Pancreas (tissue), 10 donors: Measurements from ENCODE around the gene KREMEN1. TPM values are rescaled to one million over a fixed set of nuclear protein-coding genes. Genes with fewer than 3 reads are reported as not detected.
A peak's percentile ranks its signal among the peaks of the same experiment; 100 is the strongest.

Source experiments
- ATAC-seq, 4 donors: fragments of 200-7000 bp; cut with Tn5 transposase; one replicate each; pipeline versions ENCODE4 v1.8.0 to v1.9.1; 2020; ENCODE audit warnings: mild to moderate bottlenecking in 4 of 4, moderate library complexity in 4 of 4
- DNase-seq, 6 donors: peaks; one replicate each; pipeline ENCODE4 v3.0.0-alpha.2; 2020
- FAIRE-seq: peaks from 2 replicates; lab custom pipeline; 2012; peaks lifted over from hg19 to GRCh38; lab: Jason Lieb, UNC
- H3K27ac ChIP-seq, 4 donors: fragments of 200-600 bp; sonication (generic); 1 replicate in 3 of 4; 2 replicates in 1 of 4; pipeline versions ENCODE4 v1.5.0 to v1.8.0; 2020
- H3K27me3 ChIP-seq, 4 donors: fragments of 200-600 bp; one replicate each; pipeline ENCODE4 v1.8.0; 2021
- H3K36me3 ChIP-seq, 3 donors: fragments of 200-600 bp; sonication (generic) in 1 of 3; one replicate each; pipeline versions ENCODE4 v1.5.0 to v1.8.0; 2020 to 2021
- H3K4me1 ChIP-seq, 3 donors: fragments of 200-600 bp; one replicate each; pipeline ENCODE4 v1.8.0; 2021
- H3K4me3 ChIP-seq, 4 donors: fragments of 200-600 bp; sonication (generic) in 2 of 4; one replicate each; pipeline versions ENCODE4 v1.5.0 to v1.8.0; 2020 to 2021
- H3K9me3 ChIP-seq, 4 donors: fragments of 200-600 bp; one replicate each; pipeline ENCODE4 v1.8.0; 2021
- WGBS, 2 donors: extraction: QIAGEN DNeasy Blood & Tissue Kit; methylation state at CpG; one replicate each; pipeline ENCODE4 v1.1.7; 2013; 5-methylcytosine and 5-hydroxymethylcytosine counted together
- intact Hi-C, 3 donors: fragments of 100-400 bp; cut with DNase I; formaldehyde crosslinking; loops; one replicate each; pipeline versions ENCODE4 v1.11.1 to v1.14.2; 2022
- polyA plus RNA-seq, 2 donors: library from polyadenylated mRNA; stranded (reverse); fragments of 200-250 nt; gene quantifications; one replicate each; pipeline ENCODE4 v1.2.3, GENCODE V29; 2013
- total RNA-seq, 6 donors: library from RNA; stranded (reverse); fragmentation: NEBNext Ultra II Directional in 4 of 6; extraction: Animal tissue kit (Norgen Biotek cat#: 25700) in 4 of 6; gene quantifications; one replicate each; pipeline versions ENCODE4 v1.2.1 to v1.2.4, GENCODE V29; 2021 to 2023
- TF ChIP-seq, protein P1 (sequence below), 4 donors: fragments of 200-600 bp; sonication (generic) in 3 of 4; IDR thresholded peaks; one replicate each; pipeline versions ENCODE4 v1.5.0 to v1.8.0; 2021; ENCODE audit warnings: antibody characterized with exemption in 4 of 4
- donor health status: healthy with polysubstance abuse.
- donor health status: DM: no; HTN: no; CAD: no; lungs with moderate emphysema.
- donor health status: DM: no; HTN: no; CAD: no.
- donor health status: control.
- donor health status: control.
- donor health status: Bipolar disorder and iron deficiency.
- donor health status: DM: yes; HTN: yes; CAD: no.
- donor health status: DM: no; HTN: no; CAD: no.
- donor health status: DM: no; HTN: no; CAD: no.
- donor health status: DM: yes; HTN: yes; CAD: no.

KREMEN1 gene
- total and polyA plus RNA-seq, 8 donors, result 3.3 to 8.7 (median 4.5) TPM

DNA sequence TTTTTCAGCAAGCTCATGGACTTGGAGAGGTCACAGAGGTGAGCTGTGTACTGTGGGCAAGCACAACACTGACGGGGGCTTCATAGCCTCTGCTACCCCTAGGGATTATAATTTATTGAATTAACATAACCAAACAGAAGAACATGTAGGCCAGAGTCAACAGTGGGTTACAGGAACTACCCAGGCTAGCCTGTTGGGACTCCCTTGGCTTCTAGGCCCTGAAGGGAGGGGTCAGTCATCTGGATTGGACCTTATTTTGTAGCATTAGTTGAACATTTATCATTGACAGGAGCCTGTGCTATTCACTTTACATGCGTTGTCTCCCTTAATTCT lies 56.9 kb downstream of the KREMEN1 start:
- H3K27ac ChIP-seq, result no peak overlapping the region
- no peaks in the 10 kb centered on the region for H3K36me3 ChIP-seq
- WGBS, 2 donors, result 81 to 89% methylated on average over 2 of the region's 2 CpGs
- TF ChIP-seq, protein P1, sequence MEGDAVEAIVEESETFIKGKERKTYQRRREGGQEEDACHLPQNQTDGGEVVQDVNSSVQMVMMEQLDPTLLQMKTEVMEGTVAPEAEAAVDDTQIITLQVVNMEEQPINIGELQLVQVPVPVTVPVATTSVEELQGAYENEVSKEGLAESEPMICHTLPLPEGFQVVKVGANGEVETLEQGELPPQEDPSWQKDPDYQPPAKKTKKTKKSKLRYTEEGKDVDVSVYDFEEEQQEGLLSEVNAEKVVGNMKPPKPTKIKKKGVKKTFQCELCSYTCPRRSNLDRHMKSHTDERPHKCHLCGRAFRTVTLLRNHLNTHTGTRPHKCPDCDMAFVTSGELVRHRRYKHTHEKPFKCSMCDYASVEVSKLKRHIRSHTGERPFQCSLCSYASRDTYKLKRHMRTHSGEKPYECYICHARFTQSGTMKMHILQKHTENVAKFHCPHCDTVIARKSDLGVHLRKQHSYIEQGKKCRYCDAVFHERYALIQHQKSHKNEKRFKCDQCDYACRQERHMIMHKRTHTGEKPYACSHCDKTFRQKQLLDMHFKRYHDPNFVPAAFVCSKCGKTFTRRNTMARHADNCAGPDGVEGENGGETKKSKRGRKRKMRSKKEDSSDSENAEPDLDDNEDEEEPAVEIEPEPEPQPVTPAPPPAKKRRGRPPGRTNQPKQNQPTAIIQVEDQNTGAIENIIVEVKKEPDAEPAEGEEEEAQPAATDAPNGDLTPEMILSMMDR (IDR thresholded peaks at IDR 0.05), result no peak
- peak in 2 of 4 donors; percentile 25 to 31 for ATAC-seq
- no peaks in the 10 kb centered on the region for H3K27me3 ChIP-seq
- no peaks in the 10 kb centered on the region for H3K9me3 ChIP-seq
- DNase-seq, result no peak
- no peak overlapping the region for H3K4me3 ChIP-seq
- intact Hi-C loops, result no loop called here
- H3K4me1 ChIP-seq, result peaks cover 0 to 7% (median 0%) of the 10 kb centered on the region in 3 donors
- FAIRE-seq, result no peak

DNA sequence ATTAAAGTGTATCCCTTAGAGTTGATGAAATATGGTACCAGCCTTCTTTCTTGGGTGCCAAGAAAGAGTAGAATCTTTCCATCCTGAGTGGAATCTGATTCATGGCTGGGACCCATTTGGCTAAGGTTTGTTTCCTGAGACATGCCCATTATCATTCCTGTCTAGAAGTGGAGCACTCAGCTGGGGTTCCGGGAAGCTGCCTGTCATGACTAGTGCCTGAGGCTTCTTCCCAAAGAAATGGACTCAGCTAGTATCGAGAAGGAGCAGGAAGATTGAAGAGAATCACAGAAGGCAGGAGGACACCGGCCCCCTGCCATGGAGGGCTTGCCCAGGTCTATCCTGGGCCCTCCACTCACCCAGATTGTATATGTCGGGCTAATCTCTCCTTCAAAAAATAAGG lies 57.6 kb downstream of the KREMEN1 start:
- WGBS, 2 donors, result 97 to 98% methylated on average over 4 of the region's 4 CpGs
- ATAC-seq, result no peak
- DNase-seq, result no peak
- H3K36me3 ChIP-seq, result no peaks in the 10 kb centered on the region
- H3K9me3 ChIP-seq, result no peaks in the 10 kb centered on the region
- H3K27ac ChIP-seq, result no peak overlapping the region
- TF ChIP-seq, protein P1 (IDR thresholded peaks at IDR 0.05), result no peak
- H3K4me3 ChIP-seq, result no peak overlapping the region
- intact Hi-C loops, result no loop called here
- H3K4me1 ChIP-seq, result peaks cover 0 to 7% (median 0%) of the 10 kb centered on the region in 3 donors
- no peak for FAIRE-seq
- H3K27me3 ChIP-seq, result no peaks in the 10 kb centered on the region

DNA sequence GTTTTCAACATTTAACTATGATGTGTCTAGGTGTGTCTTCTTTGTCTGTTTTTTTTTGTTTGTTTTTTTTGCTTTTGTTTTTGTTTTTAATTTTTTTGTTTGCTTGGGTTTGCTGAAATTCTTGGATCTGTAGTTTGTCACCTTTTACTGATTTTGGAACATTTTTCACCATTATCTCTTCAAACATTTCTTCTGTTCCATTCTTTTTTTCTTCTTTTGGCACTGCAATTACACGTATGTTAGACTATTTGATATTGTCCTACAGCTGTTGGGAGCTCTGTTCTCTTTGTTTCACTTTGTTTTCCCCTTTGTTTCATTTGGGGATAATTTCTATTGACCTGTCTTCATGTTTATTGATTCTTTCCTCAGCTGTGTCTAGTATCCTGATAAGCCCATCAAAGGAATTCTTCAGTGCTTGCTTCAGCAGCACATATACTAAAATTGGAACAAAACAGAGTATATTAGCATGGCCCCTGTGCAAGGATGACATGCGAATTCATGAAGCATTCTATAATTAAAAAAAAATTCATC lies 60.8 kb downstream of the KREMEN1 start:
- TF ChIP-seq, protein P1 (IDR thresholded peaks at IDR 0.05), result no peak
- H3K27ac ChIP-seq, result no peak overlapping the region
- FAIRE-seq (no peak), DNase-seq (no peak), ATAC-seq (no peak)
- H3K36me3 ChIP-seq, result peaks cover 0 to 7% (median 0%) of the 10 kb centered on the region in 3 donors
- H3K27me3 ChIP-seq, result no peaks in the 10 kb centered on the region
- no peaks in the 10 kb centered on the region for H3K4me1 ChIP-seq
- no peaks in the 10 kb centered on the region for H3K9me3 ChIP-seq
- H3K4me3 ChIP-seq, result no peak overlapping the region
- intact Hi-C loops, result no loop called here
- 96 to 100% methylated on average over 2 of the region's 2 CpGs for WGBS, 2 donors

DNA sequence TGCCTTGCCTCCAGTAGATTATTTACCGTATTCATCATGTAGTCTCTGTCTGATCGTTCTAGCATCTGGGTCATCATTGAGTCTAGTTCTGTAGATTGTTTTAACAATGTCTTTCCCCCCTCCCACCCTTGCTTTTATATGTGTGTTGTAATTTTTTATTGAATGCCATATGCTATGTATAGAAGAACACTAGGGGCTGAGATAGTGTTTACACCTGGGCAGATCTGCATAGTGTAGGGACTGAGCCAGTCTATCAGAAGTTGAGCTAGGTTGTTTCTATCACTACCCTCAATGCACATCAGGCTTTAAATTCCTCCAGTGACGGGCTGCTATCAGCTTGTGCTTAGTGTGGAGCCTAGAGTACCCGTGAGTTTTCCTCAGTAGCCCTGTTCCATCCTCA lies 61.6 kb downstream of the KREMEN1 start:
- Histone ChIP-seq H3K9me3 (no peaks in the 10 kb centered on the region), H3K36me3 (peaks cover 0 to 7% (median 0%) of the 10 kb centered on the region in 3 donors), H3K27me3 (no peaks in the 10 kb centered on the region), H3K4me3 (no peak overlapping the region), H3K27ac (no peak overlapping the region), H3K4me1 (no peaks in the 10 kb centered on the region)
- 93 to 96% methylated on average over 4 of the region's 4 CpGs for WGBS, 2 donors
- intact Hi-C loops, result no loop called here
- DNase-seq (no peak), FAIRE-seq (no peak), ATAC-seq (no peak)
- TF ChIP-seq, protein P1 (IDR thresholded peaks at IDR 0.05), result no peak

DNA sequence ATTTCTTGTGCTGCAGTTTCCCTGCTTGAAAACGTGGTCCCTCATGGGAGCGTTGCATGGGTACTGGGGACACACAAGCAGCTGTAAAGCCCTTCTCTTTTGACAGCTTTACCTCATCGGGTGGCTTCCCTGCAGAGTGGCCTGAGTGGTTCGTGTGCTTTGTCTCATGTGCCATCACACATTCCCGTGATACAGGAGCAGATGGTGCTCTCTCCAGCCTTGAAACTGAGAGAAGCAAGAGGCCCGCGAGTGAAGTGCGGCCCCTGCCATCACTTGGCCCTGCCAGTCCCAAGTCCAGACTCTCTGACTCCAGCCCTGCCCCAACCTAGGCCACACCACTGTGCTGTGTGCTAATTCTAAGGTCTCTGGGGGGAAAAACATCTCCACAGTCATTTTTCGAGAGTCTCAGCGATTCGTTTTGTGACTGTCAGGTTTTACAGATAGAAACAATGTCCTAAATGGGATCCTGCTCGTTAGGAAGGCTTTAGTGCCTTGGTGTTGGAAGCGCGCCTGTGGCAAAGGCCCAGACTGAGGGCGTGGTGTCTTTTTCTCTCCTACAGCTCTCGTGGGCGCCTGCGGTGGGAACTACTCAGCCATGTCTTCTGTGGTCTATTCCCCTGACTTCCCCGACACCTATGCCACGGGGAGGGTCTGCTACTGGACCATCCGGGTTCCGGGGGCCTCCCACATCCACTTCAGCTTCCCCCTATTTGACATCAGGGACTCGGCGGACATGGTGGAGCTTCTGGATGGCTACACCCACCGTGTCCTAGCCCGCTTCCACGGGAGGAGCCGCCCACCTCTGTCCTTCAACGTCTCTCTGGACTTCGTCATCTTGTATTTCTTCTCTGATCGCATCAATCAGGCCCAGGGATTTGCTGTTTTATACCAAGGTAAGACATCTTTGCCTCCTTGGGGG lies 64.2 kb downstream of the KREMEN1 start:
- H3K4me1 ChIP-seq, result no peaks in the 10 kb centered on the region
- H3K27ac ChIP-seq, result no peak overlapping the region
- no peak for ATAC-seq
- H3K36me3 ChIP-seq, result peaks cover 0 to 7% (median 0%) of the 10 kb centered on the region in 3 donors
- intact Hi-C loops, result no loop called here
- WGBS, 2 donors, result 90 to 93% methylated on average over 31 of the region's 31 CpGs
- H3K4me3 ChIP-seq, result no peak overlapping the region
- TF ChIP-seq, protein P1 (IDR thresholded peaks at IDR 0.05), result no peak
- no peaks in the 10 kb centered on the region for H3K27me3 ChIP-seq
- no peaks in the 10 kb centered on the region for H3K9me3 ChIP-seq
- no peak for DNase-seq
- FAIRE-seq, result no peak
